GM12891 (cell line): Measurements from ENCODE around the gene RNF121.

Source experiments
- POLR2A ChIP-seq: IDR thresholded peaks from 2 replicates; pipeline ENCODE4 v1.6.1; 2011; ENCODE audit warnings: low read depth, low read length, control low read depth
- TAF1 ChIP-seq: IDR thresholded peaks from 2 replicates; pipeline ENCODE4 v1.6.1; 2011; ENCODE audit warnings: low read depth, low read length, control low read depth

- TF ChIP-seq TAF1 (no peak), POLR2A (no peak)
Measured at GRCh38 chr11:71976551-71976950, 47.7 kb downstream of the RNF121 start.
